ENCODE measurements around the gene CORIN.
A peak's percentile ranks its signal among the peaks of the same experiment; 100 is the strongest.

CORIN gene

GRCh38 chr4:47837908-47838294, at the start of gene CORIN:
TSS of gene CORIN (minus strand) at chr4:47838067. CDS start at chr4:47837949, 118 bp downstream.
- no peak for DNase-seq (ENCODE audit: low spot score)

GRCh38 chr4:47882228-47882627, 44.4 kb upstream of the CORIN start:
- no peak for DNase-seq (ENCODE audit: low spot score)

GRCh38 chr4:47879458-47879857, 41.6 kb upstream of the CORIN start:
- DNase-seq (ENCODE audit: low spot score), result no peak

- DNase-seq (ENCODE audit: low spot score), result no peak
Observed at GRCh38 chr4:47876784-47877546, 39.1 kb upstream of the CORIN start.

DNA sequence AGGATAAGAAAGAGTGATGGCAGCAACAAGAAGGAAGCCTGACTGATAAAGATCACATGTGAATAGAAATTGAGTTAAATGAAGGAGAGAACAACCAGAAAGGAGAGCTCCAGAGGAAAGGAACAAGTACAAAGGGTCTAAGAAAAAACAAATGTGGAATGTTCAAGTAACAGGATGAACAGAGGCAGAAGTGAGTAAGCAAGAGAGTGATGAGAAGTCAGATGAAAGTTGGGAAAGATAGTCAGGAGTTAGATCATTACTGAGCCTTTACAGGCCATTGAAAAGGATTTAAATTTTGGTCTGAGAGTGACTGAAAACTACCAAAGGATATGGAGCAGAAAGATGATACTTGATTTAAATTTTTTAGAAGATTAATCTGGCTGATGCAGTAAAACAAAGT, 38.4 kb upstream of the CORIN start:
- no peak for DNase-seq (ENCODE audit: low spot score)

DNA sequence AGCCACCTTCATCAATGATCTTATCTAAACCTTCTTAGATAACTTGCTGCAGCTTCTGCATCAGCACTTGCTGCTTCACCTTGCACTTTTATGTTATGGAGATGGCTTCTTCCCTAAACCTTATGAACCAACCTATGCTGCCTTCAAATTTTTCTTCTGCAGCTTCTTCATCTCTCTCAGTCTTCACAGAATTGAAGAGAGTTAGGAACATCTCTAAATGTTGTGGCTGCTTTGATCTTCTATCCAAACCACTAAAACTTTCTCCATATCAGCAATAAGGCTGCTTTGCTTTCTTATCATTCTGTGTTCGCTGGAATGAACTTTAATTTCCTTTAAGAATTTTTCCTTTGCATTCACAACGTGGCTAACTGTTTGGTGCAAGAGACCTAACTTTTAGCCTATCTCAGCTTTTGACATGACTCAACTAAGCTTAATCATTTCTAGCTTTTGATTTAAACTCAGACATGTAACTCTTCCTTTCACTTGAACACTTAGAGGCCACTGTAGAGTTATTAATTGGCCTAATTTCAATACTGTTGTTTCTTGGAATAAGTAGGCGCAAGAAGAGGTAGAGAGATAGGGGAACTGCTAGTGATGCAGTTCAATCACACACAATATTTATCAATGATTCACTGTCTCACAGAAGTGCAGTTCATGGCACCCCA, 36.1 kb upstream of the CORIN start:
- DNase-seq (ENCODE audit: low spot score), result no peak

DNA sequence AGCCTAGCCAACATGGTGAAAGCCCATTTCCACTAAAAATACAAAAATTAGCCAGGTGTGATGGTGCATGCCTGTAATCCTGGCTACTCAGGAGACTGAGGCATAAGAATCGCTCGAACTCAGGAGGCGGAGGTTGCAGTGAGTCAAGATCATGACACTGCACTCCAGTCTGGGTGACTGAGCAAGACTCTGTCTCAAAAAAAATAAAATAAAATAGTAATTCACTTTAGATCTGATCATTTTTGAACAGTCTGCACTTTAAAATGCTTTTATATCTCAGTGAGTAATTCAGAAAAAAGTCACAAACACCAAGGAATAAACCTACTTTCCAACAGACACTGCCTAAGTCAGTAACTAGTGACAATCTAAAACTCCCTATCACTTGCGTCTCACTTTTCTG, 25.6 kb upstream of the CORIN start:
- DNase-seq (ENCODE audit: low spot score), result no peak

- no peak for DNase-seq (ENCODE audit: low spot score)
Observed at GRCh38 chr4:47862297-47862696, 24.4 kb upstream of the CORIN start.

DNA sequence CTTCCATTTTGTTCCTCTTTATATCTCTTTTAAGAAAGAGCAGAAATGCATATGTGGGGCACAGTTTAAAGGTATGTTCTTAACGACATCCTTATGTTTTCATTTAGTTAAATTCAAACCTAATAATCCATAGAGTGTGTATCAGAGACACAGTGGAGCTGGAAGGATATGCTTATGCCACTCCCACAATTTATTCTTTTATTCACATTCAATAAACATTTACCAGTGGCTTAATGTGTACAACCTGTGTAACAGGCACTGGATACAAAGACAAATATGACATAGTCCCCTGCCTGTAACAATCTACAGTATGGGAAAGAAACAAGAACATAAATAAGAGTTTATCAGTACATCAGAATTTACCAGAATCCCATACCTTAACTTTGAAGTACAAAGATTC, 22.4 kb upstream of the CORIN start:
- no peak for DNase-seq (ENCODE audit: low spot score)

GRCh38 chr4:47858006-47858405, 20.1 kb upstream of the CORIN start:
- no peak for DNase-seq (ENCODE audit: low spot score)

DNA sequence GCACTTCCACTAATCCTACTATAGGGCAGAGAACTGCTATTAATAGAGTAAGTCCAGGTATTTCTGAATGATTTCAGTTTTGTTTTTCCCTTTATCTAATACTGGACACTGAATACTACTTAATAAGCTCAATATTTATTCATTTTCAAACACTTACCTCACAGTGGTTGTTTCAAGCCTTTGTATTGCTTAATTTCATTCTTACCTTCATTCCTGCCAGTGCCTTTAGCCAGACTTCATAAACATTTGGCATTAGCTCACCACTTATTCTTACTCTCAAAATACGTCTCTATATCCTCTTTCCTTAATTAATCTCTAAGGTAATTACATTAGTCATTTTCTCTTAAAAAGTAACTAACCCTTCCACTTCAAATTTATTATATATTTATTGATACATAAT, 18.8 kb upstream of the CORIN start:
- DNase-seq (ENCODE audit: low spot score), result no peak

DNA sequence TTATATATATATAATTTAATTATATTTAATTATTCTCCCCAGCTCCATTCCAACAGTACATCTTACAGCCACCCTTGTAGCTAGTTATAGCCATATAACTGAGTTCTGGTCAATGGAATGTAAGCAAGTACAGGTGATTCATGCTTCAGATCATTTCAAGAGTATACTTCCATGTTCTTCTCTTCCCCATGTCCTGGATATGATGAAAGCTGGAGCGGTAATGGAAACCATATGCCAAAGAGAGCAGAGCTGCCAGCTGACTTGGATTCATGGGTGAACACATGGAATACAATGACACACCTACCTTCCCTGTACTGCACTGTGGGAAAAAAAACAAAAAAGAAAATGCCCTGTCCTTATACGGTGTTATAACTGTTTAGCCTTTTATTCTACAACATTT, 17.5 kb upstream of the CORIN start:
- DNase-seq (ENCODE audit: low spot score), result no peak

- DNase-seq (ENCODE audit: low spot score), result no peak
Observed at GRCh38 chr4:47852136-47852535, 14.3 kb upstream of the CORIN start.

DNA sequence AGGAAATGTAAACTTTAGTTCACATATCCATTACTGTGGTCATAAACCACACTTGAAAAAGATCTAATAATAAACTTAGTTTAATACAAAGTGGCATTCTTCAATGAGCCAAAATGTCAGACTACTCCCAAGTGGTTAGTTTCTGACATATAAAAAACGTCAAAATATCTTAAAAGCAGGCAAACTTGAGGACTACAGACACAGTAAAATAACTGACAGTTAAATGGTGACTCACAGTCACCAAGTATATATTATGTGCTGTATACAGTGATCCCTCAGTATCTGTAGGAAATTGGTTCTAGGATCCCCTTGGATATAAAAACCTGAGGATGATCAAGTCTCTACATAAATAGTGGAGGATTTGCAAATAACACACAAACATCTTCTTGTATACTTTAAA, 11.6 kb upstream of the CORIN start:
- no peak for DNase-seq (ENCODE audit: low spot score)

- no peak for DNase-seq (ENCODE audit: low spot score)
Observed at GRCh38 chr4:47848041-47848440, 10.2 kb upstream of the CORIN start.

DNA sequence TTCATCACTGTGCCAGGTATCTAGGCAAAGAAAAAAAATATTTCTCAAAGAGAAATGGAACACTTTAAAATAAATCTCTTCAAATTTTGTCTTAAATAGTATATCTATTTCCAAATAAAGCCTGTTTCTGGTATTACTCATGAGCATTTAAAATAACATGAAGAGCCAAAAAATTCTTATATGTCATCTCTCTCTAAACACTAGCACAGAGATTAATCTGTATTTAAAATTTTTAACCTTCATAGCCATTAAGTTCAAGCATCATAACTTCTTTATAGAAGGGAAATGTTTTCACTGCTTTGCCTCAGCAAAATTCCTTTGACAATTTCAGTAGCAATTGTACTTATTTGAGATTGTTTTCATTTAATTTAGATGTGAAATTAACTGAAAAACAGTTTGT, 5.1 kb upstream of the CORIN start:
- no peak for DNase-seq (ENCODE audit: low spot score)

- DNase-seq (ENCODE audit: low spot score), result no peak
Observed at GRCh38 chr4:47840291-47840690, 2.4 kb upstream of the CORIN start.

DNA sequence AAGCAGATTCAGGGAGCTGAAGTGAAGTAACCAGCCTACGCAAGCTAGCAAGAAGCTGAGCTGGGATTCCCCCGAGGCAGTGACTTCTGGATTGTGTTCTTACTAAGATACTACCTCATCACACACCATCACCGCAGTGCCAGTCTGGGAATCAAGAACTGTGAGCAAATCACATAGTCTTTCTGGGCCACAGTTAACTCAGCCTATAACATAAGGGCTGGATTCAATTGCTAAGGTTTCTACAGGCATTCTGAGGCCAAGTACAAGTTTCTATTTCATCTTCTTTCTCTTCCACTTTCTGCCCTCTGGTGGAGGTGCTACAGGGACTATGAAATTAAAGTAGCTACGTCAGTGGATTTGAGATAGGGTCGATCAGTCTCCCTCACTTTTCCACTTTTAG, 1.4 kb upstream of the CORIN start:
- no peak for DNase-seq (ENCODE audit: low spot score)

- DNase-seq (ENCODE audit: low spot score), result no peak
Observed at GRCh38 chr4:47838445-47838844, 578 bp upstream of the CORIN start.

- no peak for DNase-seq (ENCODE audit: low spot score)
Observed at GRCh38 chr4:47837094-47837907, 566 bp downstream of the CORIN start.

- DNase-seq (ENCODE audit: low spot score), result peak; percentile 83
Observed at GRCh38 chr4:47836641-47837093, 1.2 kb downstream of the CORIN start.

DNA sequence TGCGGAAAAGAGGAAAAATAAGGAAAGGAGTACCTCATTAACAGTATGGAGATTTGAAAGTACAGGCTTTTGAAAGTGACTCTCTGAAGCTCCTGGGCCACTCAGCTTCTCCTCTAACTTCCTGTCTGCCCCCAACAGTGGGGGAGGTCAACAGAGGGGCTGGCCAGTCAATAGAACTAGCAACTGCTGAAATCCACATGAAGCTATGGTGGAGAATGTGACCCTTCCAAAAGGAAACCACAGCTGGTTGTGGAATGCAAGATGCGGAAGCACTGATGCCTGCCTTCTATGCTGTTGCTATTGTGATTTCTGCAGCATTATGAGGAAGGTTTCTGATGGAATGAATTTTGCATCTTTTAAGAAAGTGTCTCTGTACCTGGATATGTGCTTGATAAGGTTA, 2.4 kb downstream of the CORIN start:
- DNase-seq (ENCODE audit: low spot score), result no peak
